GF-D8 (cell line): ENCODE results near the gene RPS10.

ENCODE experiments used
- DNase-seq: peaks from one replicate; lab custom pipeline; 2025; lab: John Stamatoyannopoulos, UW

Gene RPS10

GRCh38 chr6:34370361-34370760 lies 55.5 kb downstream of the RPS10 start:
- DNase-seq: no peak

GRCh38 chr6:34369385-34369784 lies 56.5 kb downstream of the RPS10 start:
- no peak for DNase-seq
